ENCODE measurements around the gene PARP6. TPM values are rescaled to one million over a fixed set of nuclear protein-coding genes. Genes with fewer than 3 reads are reported as not detected.
A peak's percentile ranks its signal among the peaks of the same experiment; 100 is the strongest.

PARP6 gene
- total RNA-seq, 2 donors from 2014 or later = 87.3 to 92.1 TPM

DNA sequence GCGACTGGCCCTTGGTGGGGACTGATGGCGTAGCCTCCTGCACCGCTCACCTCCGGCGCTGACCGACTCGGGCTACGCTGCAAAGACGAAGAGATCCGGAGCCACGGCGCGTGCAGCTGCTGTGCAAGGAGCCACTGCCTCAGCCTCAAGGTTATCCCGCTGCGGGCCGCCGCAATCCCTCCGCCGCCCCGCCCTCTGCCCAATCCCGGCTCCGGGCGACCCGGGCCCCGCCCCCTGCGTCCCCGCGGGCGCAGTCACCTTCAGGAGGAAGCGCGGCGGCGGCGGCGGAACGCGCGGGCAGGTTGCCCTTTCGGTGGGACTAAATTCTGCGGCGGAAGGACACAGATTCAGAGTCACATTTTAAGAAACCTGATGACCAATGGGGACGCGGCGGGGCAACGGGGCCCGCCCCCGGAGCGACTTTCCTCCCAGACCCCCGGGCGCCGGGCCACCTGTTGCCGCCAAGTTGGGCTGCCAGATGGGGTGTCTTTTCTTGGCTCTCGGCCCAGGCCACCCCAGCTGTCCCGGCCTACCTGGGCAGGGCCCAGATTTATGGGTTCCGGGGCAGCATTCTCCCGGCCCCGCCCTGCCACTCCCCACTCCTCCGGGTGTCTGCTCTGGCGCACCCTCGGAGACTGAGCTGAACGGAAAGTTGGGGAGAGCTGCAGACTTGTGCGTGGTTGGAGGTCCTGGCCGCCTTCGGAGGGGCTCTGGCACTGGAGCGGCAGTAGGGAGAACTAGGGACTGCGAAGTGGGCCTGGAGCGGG is 41.1 kb downstream of the PARP6 start, which contains the start of gene PKM:
TSS of gene PKM (minus strand) at position 125 of the 767 bp plus-strand sequence. CDS start 12,093 bp downstream, outside the sequence.
- Histone ChIP-seq H3K27me3 (ENCODE audit: control insufficient read depth, insufficient read depth, low read length, poor library complexity, severe bottlenecking) (peaks cover 9% of the 10 kb centered on the region), H3K4me3 (ENCODE audit: low read length) (peak within 1 kb of the TSS; percentile 99), H3K9ac (ENCODE audit: extremely low read depth, low read length, poor library complexity, severe bottlenecking) (peak within 1 kb of the TSS; percentile 93), H3K27ac (ENCODE audit: low read depth, low read length) (peak within 1 kb of the TSS; percentile 96), H3K36me3 (ENCODE audit: control insufficient read depth, insufficient read depth, low read length) (peaks cover 26% of the 10 kb centered on the region), H3K4me1 (ENCODE audit: control insufficient read depth, insufficient read depth, low read length) (peaks cover 7% of the 10 kb centered on the region), H3K9me3 (ENCODE audit: control insufficient read depth, low read length) (no peaks in the 10 kb centered on the region)
- Mint-ChIP-seq H3K27me3 (ENCODE audit: insufficient read depth) (peaks cover 26% of the 10 kb centered on the region), H3K36me3 (ENCODE audit: low read depth) (peaks cover 25% of the 10 kb centered on the region), H3K9me3 (no peaks in the 10 kb centered on the region), H3K4me1 (peaks cover 44% of the 10 kb centered on the region), H3K4me3 (peak within 1 kb of the TSS; percentile 99), H3K27ac (peak within 1 kb of the TSS; percentile 98)
- WGBS, 2 experiments (ENCODE audit: insufficient coverage in 1 of 2, insufficient read length in 1 of 2) = 0% methylated on average over 33 to 67 of the region's 67 CpGs
- TF ChIP-seq, protein P1, sequence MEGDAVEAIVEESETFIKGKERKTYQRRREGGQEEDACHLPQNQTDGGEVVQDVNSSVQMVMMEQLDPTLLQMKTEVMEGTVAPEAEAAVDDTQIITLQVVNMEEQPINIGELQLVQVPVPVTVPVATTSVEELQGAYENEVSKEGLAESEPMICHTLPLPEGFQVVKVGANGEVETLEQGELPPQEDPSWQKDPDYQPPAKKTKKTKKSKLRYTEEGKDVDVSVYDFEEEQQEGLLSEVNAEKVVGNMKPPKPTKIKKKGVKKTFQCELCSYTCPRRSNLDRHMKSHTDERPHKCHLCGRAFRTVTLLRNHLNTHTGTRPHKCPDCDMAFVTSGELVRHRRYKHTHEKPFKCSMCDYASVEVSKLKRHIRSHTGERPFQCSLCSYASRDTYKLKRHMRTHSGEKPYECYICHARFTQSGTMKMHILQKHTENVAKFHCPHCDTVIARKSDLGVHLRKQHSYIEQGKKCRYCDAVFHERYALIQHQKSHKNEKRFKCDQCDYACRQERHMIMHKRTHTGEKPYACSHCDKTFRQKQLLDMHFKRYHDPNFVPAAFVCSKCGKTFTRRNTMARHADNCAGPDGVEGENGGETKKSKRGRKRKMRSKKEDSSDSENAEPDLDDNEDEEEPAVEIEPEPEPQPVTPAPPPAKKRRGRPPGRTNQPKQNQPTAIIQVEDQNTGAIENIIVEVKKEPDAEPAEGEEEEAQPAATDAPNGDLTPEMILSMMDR (conservative IDR thresholded peaks at IDR 0.05) = no peak
- peak; percentile 100 for DNase-seq

DNA sequence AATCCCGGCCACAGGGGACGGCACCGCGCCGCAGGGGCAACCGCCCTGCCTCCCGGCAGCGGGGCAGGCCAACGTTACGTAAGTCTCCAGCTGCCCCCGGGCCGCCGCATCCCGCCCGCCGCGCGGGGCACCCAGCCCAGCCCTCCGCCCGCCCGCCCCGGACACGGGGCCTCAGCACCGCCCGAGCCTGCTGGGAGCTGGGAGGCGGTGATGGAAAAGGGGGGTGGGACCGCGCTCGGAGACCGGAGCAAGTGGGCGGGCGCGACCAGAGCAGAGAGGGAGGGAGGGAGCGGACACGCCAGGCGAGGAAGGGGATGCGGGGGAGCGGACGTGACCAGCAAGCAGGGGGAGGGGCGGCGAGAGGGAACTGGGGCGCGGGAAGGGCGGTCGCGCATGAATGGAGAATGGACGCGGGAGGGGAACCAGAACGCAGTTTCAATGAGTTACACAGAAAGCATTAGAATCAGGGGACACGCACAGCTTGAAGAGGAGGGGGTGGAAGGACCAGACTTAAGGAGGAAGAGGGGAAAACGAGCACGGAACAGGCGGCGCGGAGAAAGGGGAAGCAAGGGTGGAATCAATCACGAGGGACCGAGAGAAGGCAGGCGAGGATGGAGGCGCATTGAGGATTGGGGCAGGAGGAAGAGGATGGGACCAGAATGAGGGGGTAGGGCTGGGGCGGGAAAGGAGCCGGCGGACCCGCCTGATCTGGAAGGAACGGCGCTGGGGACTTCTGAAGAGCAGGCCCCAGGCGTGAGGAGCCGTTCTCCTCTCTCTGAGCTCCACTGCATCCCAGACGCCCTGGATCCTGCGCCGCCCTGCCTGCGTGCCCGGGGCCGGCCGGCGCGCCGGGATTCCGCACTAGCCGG is 41.9 kb downstream of the PARP6 start:
- H3K36me3 Mint-ChIP-seq (ENCODE audit: low read depth) = peaks cover 33% of the 10 kb centered on the region
- Histone ChIP-seq H3K36me3 (ENCODE audit: control insufficient read depth, insufficient read depth, low read length) (peaks cover 34% of the 10 kb centered on the region), H3K4me1 (ENCODE audit: control insufficient read depth, insufficient read depth, low read length) (peaks cover 7% of the 10 kb centered on the region), H3K27me3 (ENCODE audit: control insufficient read depth, insufficient read depth, low read length, poor library complexity, severe bottlenecking) (peaks cover 9% of the 10 kb centered on the region), H3K9me3 (ENCODE audit: control insufficient read depth, low read length) (no peaks in the 10 kb centered on the region), H3K27ac (ENCODE audit: low read depth, low read length) (peak overlapping the region; percentile 96), H3K4me3 (ENCODE audit: low read length) (peak overlapping the region; percentile 99), H3K9ac (ENCODE audit: extremely low read depth, low read length, poor library complexity, severe bottlenecking) (peak overlapping the region; percentile 93)
- peak overlapping the region; percentile 99 for H3K4me3 Mint-ChIP-seq
- peaks cover 25% of the 10 kb centered on the region for H3K27me3 Mint-ChIP-seq (ENCODE audit: insufficient read depth)
- TF ChIP-seq, protein P1 (conservative IDR thresholded peaks at IDR 0.05) = no peak
- peak overlapping the region; percentile 98 for H3K27ac Mint-ChIP-seq
- 0% methylated on average over 28 to 79 of the region's 79 CpGs for WGBS, 2 experiments (ENCODE audit: insufficient coverage in 1 of 2, insufficient read length in 1 of 2)
- H3K9me3 Mint-ChIP-seq = no peaks in the 10 kb centered on the region
- peak; percentile 91 for DNase-seq
- peaks cover 48% of the 10 kb centered on the region for H3K4me1 Mint-ChIP-seq

DNA sequence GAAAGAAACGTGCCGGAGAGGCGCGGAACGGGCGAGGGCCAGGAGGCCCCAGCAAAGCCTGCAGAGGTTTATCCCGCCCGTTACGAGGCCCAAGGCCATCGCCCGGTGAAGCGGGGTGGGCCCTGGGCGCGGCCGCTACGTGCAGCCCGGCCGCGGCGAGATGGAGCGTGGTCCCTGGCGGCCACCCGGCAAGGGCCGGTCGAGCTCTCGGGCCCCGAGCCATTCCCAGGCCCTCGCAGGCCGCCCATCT is 42.5 kb downstream of the PARP6 start:
- peak overlapping the region; percentile 96 for H3K27ac ChIP-seq (ENCODE audit: low read depth, low read length)
- Mint-ChIP-seq H3K27ac (peak overlapping the region; percentile 94), H3K4me3 (peak overlapping the region; percentile 99), H3K27me3 (ENCODE audit: insufficient read depth) (peaks cover 21% of the 10 kb centered on the region), H3K4me1 (peaks cover 42% of the 10 kb centered on the region), H3K9me3 (no peaks in the 10 kb centered on the region), H3K36me3 (ENCODE audit: low read depth) (peaks cover 35% of the 10 kb centered on the region)
- peaks cover 3% of the 10 kb centered on the region for H3K4me1 ChIP-seq (ENCODE audit: control insufficient read depth, insufficient read depth, low read length)
- peak overlapping the region; percentile 93 for H3K9ac ChIP-seq (ENCODE audit: extremely low read depth, low read length, poor library complexity, severe bottlenecking)
- DNase-seq = no peak
- peaks cover 37% of the 10 kb centered on the region for H3K36me3 ChIP-seq (ENCODE audit: control insufficient read depth, insufficient read depth, low read length)
- peaks cover 9% of the 10 kb centered on the region for H3K27me3 ChIP-seq (ENCODE audit: control insufficient read depth, insufficient read depth, low read length, poor library complexity, severe bottlenecking)
- TF ChIP-seq, protein P1 (conservative IDR thresholded peaks at IDR 0.05) = no peak
- WGBS, 2 experiments (ENCODE audit: insufficient coverage in 1 of 2, insufficient read length in 1 of 2) = 0% methylated on average over 10 to 29 of the region's 29 CpGs
- no peaks in the 10 kb centered on the region for H3K9me3 ChIP-seq (ENCODE audit: control insufficient read depth, low read length)
- H3K4me3 ChIP-seq (ENCODE audit: low read length) = peak overlapping the region; percentile 99

All from endodermal cell (in vitro differentiated cells).